ENCODE measurements around the gene TMEM41A.
"Not testable (repeated sequence)": the region's sequence is repeated elsewhere in the genome, so short reads cannot be mapped to it uniquely, and the experiment has no call there.

Gene TMEM41A

GRCh38 chr3:185486394-185486793 is 12.4 kb downstream of the TMEM41A start:
- DNase-seq = no peak

DNA sequence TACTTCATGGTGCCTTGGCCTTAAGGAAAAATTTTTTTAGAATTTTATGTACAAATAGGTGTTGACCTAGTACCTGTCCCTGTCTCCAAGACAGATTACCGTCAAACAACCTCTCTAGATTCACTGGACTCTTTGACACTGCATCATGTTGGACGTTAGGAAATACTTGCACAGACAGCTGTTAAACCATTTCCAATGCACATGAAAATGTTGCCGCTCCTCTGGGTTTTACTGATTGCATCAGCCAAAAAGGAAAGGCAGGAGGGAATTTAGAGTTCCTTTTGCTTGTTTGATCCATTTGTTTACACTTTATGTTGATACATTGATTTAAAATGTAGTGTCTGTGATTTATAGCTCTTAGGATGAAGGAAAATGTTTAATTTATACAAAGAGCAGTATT is 14.5 kb downstream of the TMEM41A start:
- no peak for DNase-seq

GRCh38 chr3:185479373-185479945 is 19.4 kb downstream of the TMEM41A start:
- no peak for DNase-seq

- no peak for DNase-seq
Observed at GRCh38 chr3:185477316-185477715, 21.5 kb downstream of the TMEM41A start.

- DNase-seq = not testable (repeated sequence)
Observed at GRCh38 chr3:185474922-185475321, 23.9 kb downstream of the TMEM41A start.

- DNase-seq = no peak
Observed at GRCh38 chr3:185473290-185473815, 25.5 kb downstream of the TMEM41A start.

GRCh38 chr3:185470323-185470722 is 28.5 kb downstream of the TMEM41A start:
- no peak for DNase-seq

GRCh38 chr3:185469542-185469941 is 29.3 kb downstream of the TMEM41A start:
- no peak for DNase-seq

- not testable (repeated sequence) for DNase-seq
Observed at GRCh38 chr3:185466123-185466522, 32.7 kb downstream of the TMEM41A start.

GRCh38 chr3:185465471-185465870 is 33.4 kb downstream of the TMEM41A start:
- DNase-seq = no peak

GRCh38 chr3:185460719-185461350 is 38.0 kb downstream of the TMEM41A start:
- DNase-seq = no peak

DNA sequence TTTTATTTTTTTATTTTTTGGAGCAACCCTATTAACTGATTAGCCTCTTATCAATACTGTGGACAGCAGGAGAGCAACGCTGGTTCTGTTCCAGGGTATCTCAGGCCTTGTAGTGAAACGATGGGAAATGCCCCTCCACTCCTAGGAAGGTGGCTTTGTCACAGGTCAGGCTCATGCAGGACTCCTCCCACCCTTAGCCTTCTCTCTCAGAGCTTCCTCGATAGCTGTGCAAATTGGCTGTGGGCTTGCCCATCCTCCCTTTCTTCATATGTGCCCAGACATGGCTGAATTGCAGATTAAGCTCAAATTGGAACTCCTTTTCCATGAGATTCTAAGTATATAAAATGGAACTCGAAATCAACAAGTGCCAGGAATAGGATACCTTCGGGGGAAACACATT is 38.5 kb downstream of the TMEM41A start:
- no peak for DNase-seq

DNA sequence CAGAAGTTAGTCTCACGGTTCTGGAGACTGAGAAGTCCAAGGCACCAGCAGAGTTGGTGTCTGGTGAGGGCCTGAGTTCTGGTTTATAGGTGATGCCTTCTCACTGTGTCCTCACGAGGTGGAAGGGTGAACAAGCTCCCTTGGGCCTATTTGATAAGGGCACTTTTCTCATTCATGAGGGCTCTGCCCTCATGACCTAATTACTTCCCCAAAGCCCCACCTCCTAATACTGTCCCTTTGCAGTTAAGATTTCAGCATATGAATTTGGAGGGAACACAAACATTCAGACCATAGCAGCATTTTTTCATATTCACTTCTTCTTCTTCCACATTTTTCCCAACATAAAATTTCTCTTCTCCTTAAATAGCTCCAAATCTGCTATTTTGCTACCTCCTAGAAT is 41.5 kb downstream of the TMEM41A start:
- DNase-seq = no peak

DNA sequence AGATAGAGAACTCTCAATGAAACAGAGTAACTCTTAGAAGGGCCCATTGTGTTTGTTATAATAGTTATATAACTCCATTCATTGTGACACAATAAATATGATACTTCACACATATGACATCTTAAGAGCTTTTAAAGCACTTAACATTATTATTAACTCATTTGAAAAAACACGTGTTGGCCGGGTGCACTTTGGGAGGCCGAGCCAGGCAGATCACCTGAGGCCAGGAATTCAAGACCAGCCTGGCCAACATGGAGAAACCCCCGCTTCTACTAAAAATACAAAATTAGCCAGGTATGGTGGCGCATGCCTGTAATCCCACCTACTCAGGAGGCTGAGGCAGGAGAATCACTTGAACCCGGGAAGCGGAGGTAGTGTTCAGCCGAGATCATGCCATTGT is 47.4 kb downstream of the TMEM41A start:
- not testable (repeated sequence) for DNase-seq

DNA sequence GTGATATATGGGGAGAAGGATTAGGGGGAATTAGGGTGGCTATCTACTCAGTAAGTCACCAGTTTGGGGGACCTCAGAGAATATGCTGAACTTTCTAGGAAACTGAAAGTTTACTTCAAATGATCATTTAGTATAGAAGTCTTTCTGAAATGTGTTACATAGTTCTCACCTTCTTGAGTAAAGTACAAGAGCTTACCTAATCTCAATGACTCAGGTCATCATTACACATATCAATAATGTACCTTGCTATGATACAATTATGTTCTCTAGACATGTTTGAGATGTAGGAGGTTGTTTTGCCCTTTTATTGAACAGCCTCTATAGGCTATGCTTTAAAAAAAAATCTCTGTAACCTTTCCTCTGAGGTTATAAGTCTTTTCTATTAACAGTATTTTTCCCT is 50.7 kb downstream of the TMEM41A start:
- no peak for DNase-seq

- no peak for DNase-seq
Observed at GRCh38 chr3:185444329-185444728, 54.5 kb downstream of the TMEM41A start.

DNA sequence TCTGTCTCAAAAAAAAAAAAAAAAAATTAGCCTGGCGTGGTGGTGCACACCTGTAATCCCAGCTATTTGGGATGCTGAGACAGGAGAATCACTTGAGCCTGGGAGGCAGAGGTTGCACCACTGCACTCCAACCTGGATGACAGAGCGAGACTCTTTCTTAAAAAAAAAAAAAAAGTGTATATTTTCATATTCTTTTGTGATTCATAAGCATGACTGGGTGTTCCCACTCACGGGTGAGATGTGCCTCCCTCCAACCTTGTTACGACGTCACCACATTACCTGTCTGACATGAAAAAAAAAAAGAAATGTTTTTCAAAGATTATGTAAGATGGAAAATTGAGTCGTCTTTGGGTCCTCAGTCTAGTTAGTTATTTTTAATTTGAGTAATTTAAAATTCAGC is 56.8 kb downstream of the TMEM41A start:
- no peak for DNase-seq

- DNase-seq = no peak
Observed at GRCh38 chr3:185439745-185440466, 58.9 kb downstream of the TMEM41A start.
